Activated CD4-positive, alpha-beta T cell treated with anti-CD3 and anti-CD28 coated beads for 24 hours (primary cell): ENCODE measurements around the gene RAB7B.

Experiments used
- DNase-seq, 2 donors: peaks; one replicate each; pipeline ENCODE4 v3.0.0-alpha.2; 2020; ENCODE audit warnings: low read depth in 2 of 2

RAB7B gene

DNA sequence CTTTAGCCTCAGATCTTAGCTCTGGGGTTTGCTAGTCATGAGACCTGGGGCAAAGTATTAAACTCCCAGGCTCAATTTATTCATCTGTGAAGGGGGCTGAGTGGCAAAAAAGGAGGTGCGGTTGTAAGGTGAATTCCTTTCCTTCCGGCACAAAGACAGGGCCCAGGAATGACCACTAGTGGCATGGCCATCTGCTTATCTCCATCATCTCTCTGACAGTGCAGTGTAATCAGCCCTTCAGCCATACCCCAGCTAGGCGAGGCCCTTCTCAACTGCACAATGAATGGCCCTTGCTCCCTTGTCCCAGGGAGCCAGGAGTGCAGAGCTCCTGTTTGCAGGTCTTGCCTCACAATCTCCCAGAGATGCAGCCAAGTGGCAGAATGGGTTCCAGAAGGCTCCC lies 54.3 kb downstream of the RAB7B start:
- DNase-seq: no peak

DNA sequence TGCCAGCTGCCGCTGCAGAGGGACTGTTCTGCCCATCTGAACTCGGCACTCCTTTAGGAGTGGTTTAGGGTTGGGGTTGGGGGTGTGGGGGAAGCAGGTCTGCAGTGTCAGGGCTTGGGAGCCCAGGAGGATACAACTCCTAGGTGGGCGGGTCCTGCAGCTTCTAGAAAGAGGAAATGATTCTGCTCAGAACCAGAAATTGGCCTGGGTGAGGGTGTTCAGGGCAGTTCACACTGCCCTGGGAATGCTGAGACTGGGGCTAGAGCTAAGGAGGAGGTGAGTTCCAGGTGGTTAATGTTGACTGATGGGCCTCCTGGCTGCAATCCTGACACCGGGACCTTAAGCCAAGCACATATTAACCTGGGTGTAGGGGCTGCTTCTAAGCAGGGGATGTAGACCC lies 55.2 kb downstream of the RAB7B start:
- DNase-seq: no peak

GRCh38 chr1:205947024-205947423 lies 56.2 kb downstream of the RAB7B start:
- no peak for DNase-seq

- DNase-seq: no peak
Observed at GRCh38 chr1:205945069-205945468, 58.1 kb downstream of the RAB7B start.

DNA sequence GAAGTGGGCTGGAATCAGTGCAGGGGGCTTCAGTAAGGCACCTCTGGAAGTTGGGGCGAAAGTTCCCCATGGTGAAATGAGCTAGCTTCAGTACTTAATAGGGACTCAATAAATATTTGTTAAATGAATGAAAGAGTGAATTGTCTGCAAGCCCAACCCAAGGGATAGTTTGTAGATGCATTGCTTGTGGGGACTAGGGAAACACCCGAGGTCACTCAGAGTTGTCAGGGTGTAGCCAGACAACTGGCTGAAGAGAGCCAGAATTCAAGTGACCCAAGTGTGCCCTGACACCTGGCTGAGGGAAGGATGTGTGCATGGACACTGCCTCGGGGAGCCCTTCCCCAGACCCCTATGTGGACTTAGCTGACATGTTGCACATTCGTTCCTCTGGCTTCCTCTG lies 58.7 kb downstream of the RAB7B start:
- no peak for DNase-seq

DNA sequence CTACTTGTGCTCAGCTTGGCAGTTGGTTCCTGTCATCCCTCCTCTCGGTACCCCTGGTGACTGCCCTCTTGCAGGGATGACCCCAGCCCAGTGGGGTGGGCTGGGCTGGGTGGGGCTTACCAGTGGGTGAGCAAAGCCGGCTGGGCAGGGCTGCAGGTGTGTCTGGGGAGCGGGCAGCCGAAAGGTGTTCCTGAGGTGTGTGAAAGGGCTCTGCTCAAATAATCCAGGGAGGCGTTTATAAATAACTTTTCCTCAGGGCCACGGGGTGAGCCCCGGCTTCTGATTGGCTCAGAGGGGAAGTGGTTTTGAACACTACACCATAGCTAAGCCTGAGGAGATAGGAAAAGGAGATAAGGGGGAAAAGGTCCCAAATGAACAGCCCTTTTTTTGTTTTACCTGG lies 60.0 kb downstream of the RAB7B start, which contains the start of gene SLC26A9:
SLC26A9 (minus strand) TSS at position 212 of the 400 bp plus-strand sequence. CDS start 7,636 bp downstream, outside the sequence.
- no peak for DNase-seq

DNA sequence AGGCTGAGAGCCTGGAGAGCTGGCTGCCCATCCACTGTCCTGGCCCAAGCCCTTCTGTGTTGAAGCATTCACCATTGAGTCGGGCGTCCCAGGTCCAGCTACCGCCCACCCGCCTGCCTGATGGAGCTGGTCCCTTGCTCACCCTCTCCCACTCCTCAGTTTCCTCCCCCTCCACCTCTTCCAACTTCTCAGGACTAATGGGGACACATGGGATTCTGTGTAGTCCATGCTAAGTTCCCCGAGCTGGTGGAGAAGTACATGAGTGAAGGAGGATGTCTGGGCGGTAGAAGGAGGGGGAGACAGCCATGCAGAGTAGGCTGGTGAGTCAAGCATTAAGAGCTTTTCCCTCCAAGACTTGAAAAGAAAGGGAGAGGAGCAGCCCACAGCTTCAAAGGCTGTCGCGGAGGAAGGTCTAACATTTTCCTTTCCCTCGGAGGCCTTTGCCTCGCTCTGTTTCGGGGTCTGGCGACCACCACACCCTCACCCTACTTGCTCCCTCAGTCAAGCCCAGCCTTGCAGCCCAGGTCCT lies 60.5 kb downstream of the RAB7B start:
- no peak for DNase-seq

DNA sequence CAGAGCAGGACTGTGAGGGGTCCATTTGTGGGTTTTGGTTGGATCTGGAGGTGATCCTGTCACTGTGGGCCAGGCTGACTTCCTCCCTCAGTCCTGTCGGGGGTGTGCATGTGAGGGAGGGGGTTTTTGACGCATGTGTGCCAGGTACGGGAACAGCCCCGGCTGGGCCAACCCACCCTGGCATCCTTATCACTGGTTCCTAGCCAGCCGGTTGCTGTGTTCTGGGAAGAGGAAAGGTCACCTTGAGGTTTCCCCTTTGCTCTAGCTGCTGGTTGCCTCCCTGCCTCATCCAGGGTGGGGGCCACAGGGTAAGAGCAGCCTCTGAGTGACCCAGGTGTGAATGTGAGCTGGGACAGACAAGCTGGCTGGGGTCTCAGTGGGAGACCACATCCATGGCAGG lies 62.5 kb downstream of the RAB7B start:
- DNase-seq: no peak

- no peak for DNase-seq
Observed at GRCh38 chr1:205939690-205940330, 63.4 kb downstream of the RAB7B start.

- DNase-seq: no peak
Observed at GRCh38 chr1:205938682-205939081, 64.5 kb downstream of the RAB7B start.

DNA sequence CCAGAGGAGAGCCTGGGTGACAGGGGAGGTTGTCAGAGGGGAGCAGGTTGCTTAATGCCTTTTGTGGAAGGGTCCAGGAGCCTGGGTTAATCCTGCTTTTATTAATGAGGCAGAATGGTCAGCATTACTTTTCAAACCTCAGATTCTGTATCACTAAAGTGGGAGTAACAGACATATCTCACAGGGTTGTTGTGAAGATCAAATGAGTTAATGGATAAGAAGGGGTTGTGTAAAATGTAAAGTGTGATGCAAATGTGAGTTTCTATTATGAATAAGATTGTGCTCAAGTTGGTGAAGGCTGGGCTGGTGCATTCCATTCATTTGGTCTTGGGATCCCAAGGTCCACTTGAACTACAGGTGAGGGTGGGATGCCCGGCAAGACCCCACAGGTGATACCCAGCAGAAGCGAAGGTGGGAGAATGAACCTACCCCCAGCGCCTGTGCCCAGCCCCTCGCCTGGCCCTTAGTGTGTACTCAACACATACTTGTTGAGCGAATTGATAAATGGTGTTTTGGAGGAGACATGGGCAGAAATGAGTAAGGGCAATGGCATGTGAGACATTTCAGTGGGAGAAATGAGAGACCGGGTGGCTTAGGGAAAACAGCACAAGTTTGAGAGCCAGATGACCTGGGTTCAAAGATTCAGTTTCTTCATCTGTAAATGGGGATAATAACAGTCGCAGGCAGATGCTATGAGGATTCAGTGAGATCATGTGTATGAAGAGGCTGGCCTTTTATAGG lies 66.2 kb downstream of the RAB7B start:
- no peak for DNase-seq

DNA sequence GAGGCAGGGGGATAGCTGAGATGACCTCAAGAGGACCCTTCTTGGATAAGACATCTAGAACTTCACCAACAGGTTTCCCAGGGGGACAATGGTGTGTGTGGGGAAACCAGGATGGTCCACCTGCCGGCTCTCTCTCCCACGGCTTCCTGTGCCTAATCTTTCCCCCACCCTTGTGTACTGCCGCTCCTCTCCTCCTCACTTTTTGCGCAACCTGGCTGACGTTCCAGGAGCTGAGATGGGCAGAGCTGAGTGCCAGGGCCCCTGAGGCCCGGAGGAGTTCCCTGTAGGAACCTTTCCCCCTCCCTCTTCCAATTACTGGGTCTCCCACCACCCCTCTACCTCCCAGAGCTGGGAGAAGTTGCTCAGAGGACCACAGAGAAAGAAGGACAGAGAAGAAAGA lies 66.9 kb downstream of the RAB7B start:
- no peak for DNase-seq

GRCh38 chr1:205935869-205936268 lies 67.3 kb downstream of the RAB7B start:
- DNase-seq: no peak

DNA sequence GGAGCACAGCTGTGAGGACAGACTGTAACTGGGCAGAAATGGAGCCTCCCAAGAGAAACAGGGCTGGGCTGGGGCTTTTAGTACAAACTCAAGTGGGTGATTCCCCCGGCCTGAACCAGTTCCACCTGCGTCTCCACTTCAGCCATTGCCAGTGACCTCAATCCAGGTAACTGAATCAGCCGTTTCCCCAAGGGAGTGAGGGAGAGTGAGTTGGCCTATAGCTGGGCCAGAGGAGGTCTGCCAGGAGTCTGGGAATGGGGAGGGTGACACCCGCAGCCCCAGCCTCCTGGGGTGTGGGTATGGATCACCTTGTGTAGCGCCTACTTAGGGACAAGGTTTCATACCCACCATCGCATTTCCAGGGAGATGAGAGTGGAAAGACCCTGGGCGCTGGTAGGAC lies 68.4 kb downstream of the RAB7B start:
- DNase-seq: no peak

DNA sequence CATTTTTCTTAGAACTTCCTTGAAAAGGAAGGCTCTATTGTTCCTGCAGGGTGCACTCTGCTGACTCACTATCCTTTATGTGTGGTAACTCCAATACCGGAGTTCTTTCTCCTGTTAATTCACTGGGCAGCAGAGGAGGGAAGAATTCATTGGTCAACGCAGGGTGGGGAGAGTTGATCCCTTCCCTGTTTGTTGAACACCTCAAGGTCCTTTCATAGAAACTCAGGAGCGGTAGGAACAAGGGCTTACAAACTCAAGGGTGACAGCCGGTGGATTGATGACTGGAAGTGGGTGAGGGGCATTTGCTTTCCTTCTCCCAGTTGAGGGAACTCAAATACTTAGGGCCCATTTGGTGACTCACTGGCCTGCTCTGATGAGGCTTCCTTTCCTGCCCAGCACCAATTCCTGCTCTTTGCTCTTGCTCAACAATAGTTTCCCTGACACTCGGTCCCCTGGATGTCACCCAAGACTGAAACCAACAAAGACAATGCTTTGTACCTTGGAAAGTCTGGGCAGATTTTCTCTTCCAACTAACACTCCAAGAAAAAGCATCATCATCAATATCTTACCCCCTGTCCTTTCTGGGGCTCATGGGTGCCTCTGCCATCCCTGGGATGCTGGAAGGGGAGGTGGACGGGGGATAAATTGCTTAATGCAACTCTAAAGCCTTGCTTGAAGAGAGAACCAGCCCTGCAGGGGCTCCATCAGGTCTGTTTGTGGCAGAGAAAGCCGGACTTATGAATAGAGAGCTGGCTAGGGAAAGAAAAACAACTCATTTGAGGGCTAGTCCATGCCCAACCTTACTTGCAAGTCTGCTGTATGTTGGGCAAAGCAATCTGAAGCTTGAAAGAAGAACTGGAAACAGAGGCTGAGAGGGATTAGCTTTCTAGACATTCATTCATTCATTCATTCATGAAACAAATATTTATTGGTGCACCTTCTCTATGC lies 69.2 kb downstream of the RAB7B start:
- no peak for DNase-seq

DNA sequence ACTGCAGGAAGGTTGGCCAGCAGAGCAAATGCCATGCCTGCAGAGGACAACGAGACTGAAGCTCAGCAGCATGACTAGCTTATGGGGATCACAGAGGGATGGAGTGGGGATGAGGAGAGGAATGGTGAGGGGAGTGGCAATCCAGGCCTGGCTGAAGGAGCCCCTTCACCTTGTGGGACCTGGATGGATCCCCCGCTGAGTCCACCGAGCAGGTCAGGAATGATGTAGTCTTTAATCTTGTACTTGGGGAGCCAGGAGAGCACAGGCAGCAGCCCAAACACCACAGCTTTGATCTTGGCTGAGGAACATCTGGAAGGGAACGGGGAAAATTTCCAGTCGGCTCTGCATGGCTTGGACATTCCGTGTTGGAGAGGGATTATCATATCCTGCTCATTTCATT lies 70.4 kb downstream of the RAB7B start:
- no peak for DNase-seq

GRCh38 chr1:205930799-205931281 lies 72.4 kb downstream of the RAB7B start:
- DNase-seq: no peak

- no peak for DNase-seq
Observed at GRCh38 chr1:205930195-205930577, 73.0 kb downstream of the RAB7B start.

DNA sequence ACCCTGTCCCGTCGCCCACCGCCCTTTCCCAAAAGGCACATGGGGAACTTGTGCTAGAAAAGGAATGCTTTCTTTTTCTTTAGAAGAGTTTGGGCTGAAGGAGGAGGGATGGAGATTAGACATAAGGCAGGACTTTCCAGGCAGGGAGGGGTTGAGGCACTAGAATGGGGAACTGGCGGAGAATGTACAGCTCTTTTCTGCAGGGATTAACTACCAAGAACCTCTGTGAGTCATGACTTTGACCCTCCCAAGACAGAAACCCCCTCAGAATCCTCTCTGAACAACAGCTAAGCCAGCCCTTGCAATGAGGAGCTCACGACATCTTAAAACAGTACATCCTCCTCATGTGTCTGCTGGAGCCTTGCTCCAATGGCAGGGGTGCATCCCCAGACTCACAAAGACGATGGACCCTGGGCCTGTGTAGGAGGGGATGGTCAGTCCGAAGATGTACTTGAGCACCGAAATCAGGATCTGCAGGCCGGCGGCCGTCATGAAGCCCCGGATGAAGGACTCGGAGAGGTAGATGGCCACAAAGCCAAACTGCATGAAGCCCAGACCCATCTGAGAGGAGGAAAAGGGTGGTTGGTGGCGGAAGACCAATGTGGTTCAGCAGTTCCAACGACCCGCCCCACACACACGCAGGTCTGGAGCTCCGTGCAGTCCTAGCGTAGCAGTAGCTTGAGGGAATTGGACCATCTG lies 73.5 kb downstream of the RAB7B start:
- no peak for DNase-seq

- DNase-seq: no peak
Observed at GRCh38 chr1:205928317-205928716, 74.9 kb downstream of the RAB7B start.

DNA sequence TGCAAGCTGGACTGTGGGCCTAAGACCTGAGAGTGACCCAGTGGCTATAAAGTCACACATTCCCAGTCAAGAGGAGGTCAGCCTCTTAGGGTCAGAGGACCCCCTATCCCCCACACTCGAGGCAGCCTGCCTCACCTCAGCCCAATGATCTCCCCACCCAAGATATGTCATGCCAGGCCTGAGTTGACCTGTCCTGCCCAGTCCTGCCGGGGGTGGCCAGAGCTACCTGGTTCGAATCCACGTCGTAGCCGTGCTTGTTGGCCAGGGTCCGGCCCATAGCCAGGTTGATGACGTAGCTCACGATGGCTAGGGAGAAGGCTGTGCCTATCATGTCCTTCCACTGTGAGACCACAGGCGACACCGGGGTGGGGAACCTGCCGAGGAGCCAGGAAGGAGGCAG lies 75.5 kb downstream of the RAB7B start:
- no peak for DNase-seq
